GM21528 (cell line): ENCODE measurements around the gene HEXB.
"Not testable (repeated sequence)": the region's sequence is repeated elsewhere in the genome, so short reads cannot be mapped to it uniquely, and the experiment has no call there.

Experiments used
- ATAC-seq: cut with Tn5 transposase; IDR thresholded peaks from one replicate; pipeline ENCODE4 v1.9.1; 2021; ENCODE audit warnings: mild to moderate bottlenecking, moderate library complexity; ENCODE audit not compliant: unreplicated experiment, low FRiP score

Gene HEXB

DNA sequence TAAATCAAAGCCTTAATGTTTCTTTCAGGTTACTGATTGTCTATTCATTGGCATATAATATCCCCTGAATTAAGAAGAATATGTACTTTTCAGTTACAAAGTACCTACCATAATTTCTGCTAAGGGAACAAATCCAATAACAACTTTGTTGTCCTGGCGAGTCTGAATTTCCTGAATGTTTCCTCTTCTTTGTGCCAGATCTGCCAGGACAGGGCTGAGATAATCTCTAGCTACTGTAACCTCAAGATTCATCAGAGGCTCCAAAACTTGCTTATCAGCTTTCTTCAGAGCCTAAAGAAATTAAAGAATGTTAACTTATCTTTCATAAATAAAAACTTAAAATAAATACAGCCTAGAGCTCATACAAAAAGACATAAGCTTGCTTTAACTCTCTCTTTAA, 37.2 kb downstream of the HEXB start:
- no peak for ATAC-seq

DNA sequence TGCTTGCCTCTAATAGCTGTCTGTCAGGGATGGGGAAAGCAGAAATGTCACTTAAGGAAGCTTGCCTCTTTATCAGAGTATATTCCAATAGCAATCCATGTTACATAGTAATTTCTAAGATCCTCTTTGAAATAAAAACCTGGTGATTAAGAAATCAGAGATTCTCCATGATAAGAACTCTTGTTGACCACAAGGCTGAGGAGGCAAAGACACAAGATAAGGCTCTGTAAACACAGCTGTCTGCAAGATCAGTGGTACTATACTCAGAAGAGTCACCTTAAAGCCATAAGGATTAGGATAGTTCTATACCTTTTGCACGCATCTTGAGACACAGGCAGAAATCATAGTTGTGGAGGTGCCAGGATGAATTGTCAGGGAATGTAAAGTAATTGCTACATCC, 40.3 kb downstream of the HEXB start:
- no peak for ATAC-seq

DNA sequence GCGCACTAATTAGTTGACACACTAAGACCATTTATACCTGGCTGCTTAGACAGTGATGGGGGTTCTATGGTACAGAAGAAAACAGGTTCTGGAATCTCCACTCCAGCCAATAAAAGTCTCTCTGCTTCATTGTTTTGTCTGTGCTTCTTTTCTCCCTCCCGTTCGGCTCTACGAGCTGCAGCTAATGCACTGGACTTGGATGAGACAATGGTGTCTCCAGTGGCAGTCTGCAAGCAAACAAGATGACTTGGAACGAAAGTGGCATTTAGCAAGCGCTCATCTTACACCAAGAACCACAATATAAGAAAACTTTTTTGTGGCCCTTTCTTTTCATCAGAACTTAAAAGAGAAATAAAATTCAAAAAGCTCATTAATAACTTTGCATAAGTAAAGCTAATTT, 51.7 kb downstream of the HEXB start:
- no peak for ATAC-seq

DNA sequence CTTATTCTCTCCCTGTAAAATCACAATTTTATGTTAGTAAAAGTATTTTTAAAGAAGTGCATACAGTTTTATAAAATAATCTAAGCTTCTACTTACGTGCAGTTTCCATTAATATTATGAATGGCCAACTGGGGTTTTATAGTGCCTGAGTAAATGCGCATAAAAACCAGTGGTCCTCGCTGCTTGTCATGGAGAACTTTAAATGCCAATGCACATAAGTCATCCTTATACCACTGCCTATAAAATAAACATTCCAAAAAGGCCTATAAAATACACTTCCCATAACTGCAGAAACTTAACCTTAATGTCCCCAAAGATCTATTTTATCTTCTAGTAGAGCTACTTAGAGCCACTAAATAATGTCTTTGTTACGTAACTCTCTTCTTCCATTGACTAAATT, 53.4 kb downstream of the HEXB start:
- ATAC-seq, result no peak

DNA sequence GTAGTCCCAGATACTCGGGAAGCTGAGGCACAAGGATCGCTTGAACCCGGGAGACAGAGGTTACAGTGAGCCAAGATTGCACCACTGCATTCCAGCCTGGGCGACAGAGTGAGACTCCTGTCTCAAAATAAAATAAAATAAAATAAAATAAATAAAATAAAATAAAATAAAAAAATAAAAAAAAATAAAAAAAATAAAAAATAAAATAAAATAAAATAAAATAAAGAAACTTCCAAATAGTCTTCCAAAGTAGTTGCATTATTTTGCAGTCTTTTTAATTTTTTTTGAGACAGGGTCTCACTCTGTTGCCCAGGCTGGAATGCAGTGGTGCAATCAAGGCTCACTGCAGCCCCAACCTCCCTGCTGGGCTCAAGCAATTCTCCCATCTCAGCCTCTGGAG, 63.7 kb downstream of the HEXB start:
- not testable (repeated sequence) for ATAC-seq

DNA sequence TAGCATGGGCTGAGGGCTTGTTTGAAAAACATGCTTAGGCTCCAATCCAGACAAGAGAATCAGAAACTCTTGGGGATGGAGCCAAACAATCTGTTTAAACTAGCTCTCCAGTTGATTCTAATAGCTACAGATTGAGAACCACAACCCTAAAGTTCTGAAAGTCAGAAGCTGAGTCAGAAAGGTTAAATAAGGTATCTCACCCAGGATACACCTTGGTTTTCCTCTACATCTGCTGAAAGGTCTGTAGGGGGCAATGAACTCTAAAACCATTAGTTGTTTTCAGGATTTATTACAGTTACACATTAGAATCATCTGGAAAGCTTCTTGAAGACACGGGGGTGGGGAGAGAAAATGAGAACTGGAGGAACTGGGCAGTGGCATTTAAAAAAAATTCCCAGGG, 76.2 kb downstream of the HEXB start:
- ATAC-seq, result no peak

DNA sequence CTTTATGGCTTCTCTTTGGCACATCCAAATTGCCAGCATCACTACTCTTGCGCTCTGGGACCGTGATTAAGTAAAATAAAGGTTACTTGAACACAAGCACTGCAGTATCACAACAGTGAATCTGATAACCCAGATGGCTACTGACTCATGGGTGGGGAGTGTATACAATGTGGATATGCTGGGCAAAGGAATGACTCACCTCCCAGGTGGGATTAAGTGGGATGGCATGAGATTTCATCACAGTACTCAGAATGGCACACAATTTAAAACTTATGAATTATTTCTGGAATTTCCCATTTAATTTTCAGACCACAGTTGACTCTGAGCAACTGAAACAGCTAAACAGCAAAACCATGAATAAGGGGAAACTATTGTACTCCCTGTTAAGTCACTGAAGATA, 77.6 kb downstream of the HEXB start:
- no peak for ATAC-seq

DNA sequence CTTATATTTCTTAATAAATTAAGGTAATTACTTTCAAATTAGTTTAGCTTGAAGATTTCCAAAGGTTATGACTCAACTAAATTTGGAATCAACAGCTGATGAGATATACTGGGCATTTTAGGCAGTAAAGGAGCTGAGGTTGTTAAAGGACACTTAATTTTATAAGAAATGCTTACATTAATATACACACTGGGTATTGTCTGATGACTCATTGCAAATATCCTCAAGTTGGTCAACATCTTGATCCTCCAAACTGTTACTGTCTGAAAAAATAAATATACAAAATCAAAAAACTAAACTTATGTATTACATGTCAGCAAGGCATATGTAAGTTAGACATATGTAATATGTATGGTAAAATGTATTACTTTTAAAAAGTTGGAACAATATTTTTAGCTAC, 78.5 kb downstream of the HEXB start:
- ATAC-seq, result no peak

DNA sequence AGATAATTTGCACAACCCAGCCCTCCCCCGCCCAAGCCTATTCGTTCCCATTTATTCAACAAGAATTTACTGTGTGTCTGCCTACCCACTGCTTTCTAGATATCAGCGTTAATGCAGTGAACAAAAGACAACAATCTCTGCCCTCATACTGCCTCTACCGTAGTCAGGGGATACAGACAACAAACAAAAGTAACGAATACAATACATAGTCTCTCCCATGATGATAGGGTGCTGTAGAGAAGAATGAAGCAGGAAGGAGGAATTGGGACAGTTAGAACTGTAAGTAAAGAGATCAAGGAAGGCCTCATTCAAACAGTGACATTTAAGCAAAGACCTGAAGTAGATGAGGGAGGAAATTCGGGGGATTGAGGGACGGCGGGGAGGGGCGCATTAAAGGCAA, 80.2 kb downstream of the HEXB start:
- no peak for ATAC-seq

DNA sequence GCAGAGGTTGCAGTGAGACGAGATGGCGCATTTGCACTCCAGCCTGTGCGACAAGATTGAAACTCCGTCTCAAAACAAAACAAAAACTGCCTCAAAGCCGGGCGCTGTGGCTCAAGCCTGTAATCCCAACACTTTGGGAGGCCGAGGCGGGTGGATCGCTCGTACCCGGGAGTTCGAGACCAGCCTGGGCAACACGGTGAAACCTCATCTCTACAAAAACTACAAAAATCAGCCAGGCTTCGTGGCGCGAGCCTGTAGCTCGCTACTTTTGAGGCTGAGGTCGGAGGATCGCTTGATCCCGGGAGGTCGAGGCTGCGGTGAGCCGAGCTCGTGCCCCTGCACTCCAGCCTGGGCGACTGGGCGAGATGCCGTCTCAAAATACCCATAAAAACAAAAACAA, 80.9 kb downstream of the HEXB start:
- no peak for ATAC-seq

DNA sequence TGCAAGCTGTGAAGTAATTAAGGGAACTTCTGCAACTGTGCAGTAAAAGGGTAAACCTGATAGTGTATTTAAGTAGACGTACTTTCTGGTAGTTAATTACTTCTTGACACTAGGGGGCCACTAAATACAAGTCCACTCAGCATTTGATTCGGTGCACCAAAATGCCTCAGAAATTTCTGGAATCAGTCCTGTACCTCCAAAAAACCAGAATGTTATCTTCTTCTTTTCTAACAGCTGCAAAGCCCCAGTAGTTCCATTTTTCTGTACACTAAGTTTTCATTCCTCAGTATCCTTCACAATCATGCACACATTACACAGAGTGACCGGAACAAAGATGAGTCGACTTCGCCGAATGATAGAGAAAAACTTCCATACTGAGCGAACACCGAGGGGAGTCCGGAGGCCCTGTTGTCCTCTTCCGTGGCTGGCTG, 81.4 kb downstream of the HEXB start:
- ATAC-seq, result peak; percentile 34

DNA sequence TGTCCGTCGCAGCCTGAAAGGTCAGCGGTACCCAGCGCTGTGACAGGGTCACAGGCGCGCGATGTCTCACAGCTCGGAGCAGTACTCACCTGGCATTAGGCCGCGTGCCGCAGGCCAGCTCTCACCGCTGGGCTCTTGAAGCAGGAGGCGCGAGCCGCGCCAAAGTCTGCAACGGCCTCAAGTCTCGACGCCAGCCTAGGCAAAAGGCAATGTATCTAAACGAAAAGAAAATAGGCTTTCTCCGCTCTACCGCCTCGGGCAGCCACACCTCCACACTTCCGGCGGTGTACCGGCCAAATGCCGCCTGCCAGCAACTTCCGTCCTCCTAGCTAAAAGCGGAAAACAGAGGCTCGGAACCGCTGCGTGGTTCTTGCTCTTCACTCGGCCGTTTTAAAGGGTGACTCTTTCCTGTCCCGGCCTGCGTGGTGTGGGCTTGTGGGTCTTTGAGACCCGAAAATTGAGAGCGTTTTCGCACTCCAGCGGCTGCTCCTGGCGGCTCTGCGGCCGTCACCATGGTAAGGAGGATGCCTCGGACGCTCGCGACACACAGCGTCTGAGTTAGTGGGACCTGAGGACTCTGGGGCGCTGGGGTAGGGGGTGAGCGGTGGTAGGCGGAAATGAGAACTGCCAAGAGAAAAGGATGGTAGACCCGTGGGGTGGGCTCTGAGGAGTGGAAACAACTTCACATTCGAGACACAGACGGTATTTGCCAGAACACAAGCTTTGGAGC, 82.0 kb downstream of the HEXB start, which contains the start of the genes GFM2 and NSA2:
Gene GFM2 (minus strand): TSS at position 269 of the 730 bp plus-strand sequence. CDS start 3,375 bp downstream, outside the sequence.
Gene NSA2 (plus strand): TSS at position 401 of the 730 bp plus-strand sequence. CDS start 112 bp downstream, at position 513.
- ATAC-seq, result peak; percentile 91

DNA sequence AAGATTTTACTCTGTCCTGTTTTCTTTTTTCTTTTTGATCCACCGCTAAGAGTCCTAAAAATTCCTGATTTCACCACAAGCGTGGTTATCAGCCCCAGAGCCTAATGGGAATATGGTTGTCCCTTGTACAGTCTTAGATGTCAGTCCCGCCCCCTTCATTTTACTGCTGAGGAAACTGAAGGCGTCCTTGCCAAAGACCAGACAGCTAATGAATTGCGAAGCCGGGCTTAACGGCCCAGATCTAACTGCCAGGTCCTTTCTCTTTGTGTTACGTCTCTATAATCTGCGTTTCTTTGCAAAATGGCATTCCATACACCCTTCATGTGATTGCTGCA, 82.5 kb downstream of the HEXB start:
- peak; percentile 33 for ATAC-seq
